Activated naive CD4-positive, alpha-beta T cell treated with anti-CD3 and anti-CD28 coated beads for 36 hours (primary cell): ENCODE measurements around the gene SNIP1. TPM values are rescaled to one million over a fixed set of nuclear protein-coding genes. Genes with fewer than 3 reads are reported as not detected.
"Not testable (repeated sequence)": the region's sequence is repeated elsewhere in the genome, so short reads cannot be mapped to it uniquely, and the experiment has no call there.

Experiments
- CTCF ChIA-PET: fragments of 350-600 bp; sonication (Branson Sonifier 250); formaldehyde crosslinking; loops from one replicate; lab custom pipeline; 2021; ENCODE audit warnings: antibody characterized with exemption; lab: Charles Lee
- DNase-seq: peaks from one replicate; pipeline ENCODE4 v3.0.0-alpha.2; 2020
- H3K27ac Mint-ChIP-seq: one replicate; pipeline ENCODE4 v1.8.0; 2021; ENCODE audit warnings: mild to moderate bottlenecking, mixed read lengths
- H3K27me3 Mint-ChIP-seq: one replicate; pipeline ENCODE4 v1.8.0; 2021; ENCODE audit warnings: low read depth, mixed read lengths
- H3K36me3 Mint-ChIP-seq: one replicate; pipeline ENCODE4 v1.8.0; 2021; ENCODE audit warnings: low read depth, mixed read lengths
- H3K4me1 Mint-ChIP-seq: one replicate; pipeline ENCODE4 v1.8.0; 2021; ENCODE audit warnings: low read depth, mixed read lengths
- H3K4me3 Mint-ChIP-seq: one replicate; pipeline ENCODE4 v1.8.0; 2021; ENCODE audit warnings: mild to moderate bottlenecking, moderate library complexity, mixed read lengths
- H3K9me3 Mint-ChIP-seq: one replicate; pipeline ENCODE4 v1.8.0; 2021; ENCODE audit warnings: mixed read lengths
- intact Hi-C: fragments of 100-400 bp; cut with micrococcal nuclease; formaldehyde crosslinking; loops from one replicate; pipeline ENCODE4 v1.15.1; 2023
- total RNA-seq, 2 experiments: library from RNA; stranded (reverse); gene quantifications; one replicate each; pipeline ENCODE4 v1.2.3, GENCODE V29; 2021

Gene SNIP1
- total RNA-seq, 2 experiments from 2014 or later = 14.3 to 15.3 TPM

- H3K36me3 Mint-ChIP-seq = peaks cover 5% of the 10 kb centered on the region
- peak; percentile 15 for DNase-seq
- H3K4me1 Mint-ChIP-seq = peaks cover 23% of the 10 kb centered on the region
- H3K4me3 Mint-ChIP-seq = no peak within 1 kb of the TSS
- CTCF ChIA-PET = interaction anchor here (0.9 kb wide), 1 partner anchor 47 kb away, joined by 6 read pairs; no protein-coding TSS in a partner anchor
- intact Hi-C loops = no loop called here
- H3K27me3 Mint-ChIP-seq = no peaks in the 10 kb centered on the region
- no peak within 1 kb of the TSS for H3K27ac Mint-ChIP-seq
- H3K9me3 Mint-ChIP-seq = no peaks in the 10 kb centered on the region
Measured at GRCh38 chr1:37556712-37557196, 2.7 kb upstream of the SNIP1 start, which contains the start of gene DNALI1. DNALI1 (plus strand) TSS chr1:37556940; CDS start chr1:37556995, 55 bp downstream.

DNA sequence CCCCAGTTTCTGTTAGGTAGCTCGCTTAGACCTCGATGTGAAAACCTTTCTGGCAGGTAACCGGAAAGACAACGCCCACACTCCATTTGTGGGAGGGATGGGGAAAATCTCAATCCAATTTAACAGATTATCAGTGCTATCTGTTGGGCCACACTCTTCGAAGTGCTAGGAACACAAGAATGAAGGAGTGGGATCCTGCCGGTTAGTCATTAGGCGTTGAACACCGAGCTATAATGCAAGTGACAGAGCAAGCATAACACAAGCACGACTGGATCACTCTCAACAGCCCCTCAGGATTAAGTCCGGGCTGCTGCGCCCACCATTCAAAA, 531 bp downstream of the SNIP1 start:
- H3K9me3 Mint-ChIP-seq = no peaks in the 10 kb centered on the region
- peaks cover 10% of the 10 kb centered on the region for H3K36me3 Mint-ChIP-seq
- peak; percentile 9 for DNase-seq
- H3K27ac Mint-ChIP-seq = peak overlapping the region; percentile 86
- CTCF ChIA-PET = interaction anchor here (1.1 kb wide), 1 partner anchor 128 kb away, joined by 4 read pairs; no protein-coding TSS in a partner anchor
- no peaks in the 10 kb centered on the region for H3K27me3 Mint-ChIP-seq
- intact Hi-C loops = no loop called here
- H3K4me1 Mint-ChIP-seq = peaks cover 44% of the 10 kb centered on the region
- peak overlapping the region; percentile 91 for H3K4me3 Mint-ChIP-seq

DNA sequence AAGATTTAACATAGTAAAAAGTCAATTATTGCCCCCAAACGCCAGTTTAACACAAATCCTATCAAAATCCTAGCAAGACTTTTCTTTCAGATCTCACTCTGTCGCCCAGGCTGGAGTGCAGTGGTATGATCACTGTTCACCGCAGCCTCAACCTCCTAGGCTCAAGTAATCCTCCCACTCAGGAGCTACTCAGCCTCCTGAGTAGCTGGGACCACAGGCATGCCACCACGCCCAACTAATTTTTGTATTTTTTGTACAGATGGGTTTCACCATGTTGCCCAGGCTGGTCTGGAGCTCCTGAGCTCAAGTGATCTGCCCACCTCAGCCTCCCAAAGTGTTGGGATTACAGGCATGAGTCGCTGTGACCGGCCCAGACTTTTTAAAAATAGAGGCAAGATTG, 4.8 kb downstream of the SNIP1 start:
- H3K4me3 Mint-ChIP-seq = no peak overlapping the region
- H3K4me1 Mint-ChIP-seq = peaks cover 43% of the 10 kb centered on the region
- peaks cover 25% of the 10 kb centered on the region for H3K36me3 Mint-ChIP-seq
- DNase-seq = no peak
- intact Hi-C loops = no loop called here
- H3K9me3 Mint-ChIP-seq = no peaks in the 10 kb centered on the region
- CTCF ChIA-PET = interaction anchor here (1.0 to 1.2 kb wide), 2 partner anchors 63 to 133 kb away, joined by 4 to 6 read pairs; no protein-coding TSS in a partner anchor
- H3K27me3 Mint-ChIP-seq = no peaks in the 10 kb centered on the region
- H3K27ac Mint-ChIP-seq = peak overlapping the region; percentile 54

- CTCF ChIA-PET = no interaction called here
- no peak for DNase-seq
- no peaks in the 10 kb centered on the region for H3K27me3 Mint-ChIP-seq
- intact Hi-C loops = no loop called here
- H3K4me3 Mint-ChIP-seq = no peak overlapping the region
- H3K36me3 Mint-ChIP-seq = peaks cover 26% of the 10 kb centered on the region
- no peaks in the 10 kb centered on the region for H3K9me3 Mint-ChIP-seq
- H3K27ac Mint-ChIP-seq = no peak overlapping the region
- peaks cover 9% of the 10 kb centered on the region for H3K4me1 Mint-ChIP-seq
Measured at GRCh38 chr1:37545019-37545418, 9.1 kb downstream of the SNIP1 start.

GRCh38 chr1:37544530-37544929, 9.6 kb downstream of the SNIP1 start:
- Mint-ChIP-seq H3K36me3 (peaks cover 25% of the 10 kb centered on the region), H3K4me1 (peaks cover 4% of the 10 kb centered on the region), H3K4me3 (no peak overlapping the region), H3K27ac (no peak overlapping the region), H3K9me3 (no peaks in the 10 kb centered on the region), H3K27me3 (no peaks in the 10 kb centered on the region)
- CTCF ChIA-PET = interaction anchor here (0.6 kb wide), 1 partner anchor 17 kb away, joined by 4 read pairs; no protein-coding TSS in a partner anchor
- DNase-seq = no peak
- intact Hi-C loops = no loop called here

DNA sequence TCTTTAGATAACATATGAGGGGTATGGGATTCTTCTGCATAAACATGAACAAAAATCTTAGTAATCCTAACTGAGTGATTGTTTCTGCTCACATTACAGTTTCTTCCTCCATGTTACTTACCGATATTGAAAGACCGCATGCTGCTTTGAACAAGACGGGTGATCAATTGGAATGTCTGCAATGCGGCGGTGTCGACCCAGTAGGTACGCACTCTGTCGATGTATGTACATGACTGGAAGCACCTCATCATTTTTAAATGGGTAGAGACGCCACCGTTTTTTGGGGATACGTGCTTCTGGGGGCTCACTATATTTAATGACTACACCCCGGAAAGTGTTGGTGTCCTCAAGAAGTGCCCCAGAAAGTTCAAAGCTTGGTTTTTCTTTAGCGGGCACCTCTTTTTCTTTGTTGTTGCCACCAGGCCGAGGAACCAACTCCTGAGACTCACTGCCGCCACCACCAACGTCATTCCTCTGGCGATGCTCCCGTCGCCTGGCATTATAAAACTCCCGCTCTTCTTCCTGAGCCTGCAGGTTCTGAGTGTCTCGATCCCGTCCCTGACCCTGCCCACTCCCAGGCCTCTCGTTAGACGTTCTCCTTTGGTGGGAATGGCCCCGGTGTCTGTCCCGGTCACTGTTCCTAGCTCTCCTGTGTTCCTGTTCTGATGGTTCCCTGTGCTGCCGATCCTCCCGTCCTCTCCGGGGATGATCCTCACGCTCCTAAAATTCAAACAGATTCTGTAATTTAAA, 13.9 kb downstream of the SNIP1 start:
- no peaks in the 10 kb centered on the region for H3K9me3 Mint-ChIP-seq
- no peak overlapping the region for H3K27ac Mint-ChIP-seq
- peaks cover 31% of the 10 kb centered on the region for H3K36me3 Mint-ChIP-seq
- CTCF ChIA-PET = interaction anchor here (0.8 to 1.5 kb wide), 2 partner anchors 85 to 505 kb away, joined by 3 to 5 read pairs; no protein-coding TSS in a partner anchor
- intact Hi-C loops = no loop called here
- no peak overlapping the region for H3K4me3 Mint-ChIP-seq
- DNase-seq = no peak
- H3K4me1 Mint-ChIP-seq = peaks cover 9% of the 10 kb centered on the region
- H3K27me3 Mint-ChIP-seq = no peaks in the 10 kb centered on the region

DNA sequence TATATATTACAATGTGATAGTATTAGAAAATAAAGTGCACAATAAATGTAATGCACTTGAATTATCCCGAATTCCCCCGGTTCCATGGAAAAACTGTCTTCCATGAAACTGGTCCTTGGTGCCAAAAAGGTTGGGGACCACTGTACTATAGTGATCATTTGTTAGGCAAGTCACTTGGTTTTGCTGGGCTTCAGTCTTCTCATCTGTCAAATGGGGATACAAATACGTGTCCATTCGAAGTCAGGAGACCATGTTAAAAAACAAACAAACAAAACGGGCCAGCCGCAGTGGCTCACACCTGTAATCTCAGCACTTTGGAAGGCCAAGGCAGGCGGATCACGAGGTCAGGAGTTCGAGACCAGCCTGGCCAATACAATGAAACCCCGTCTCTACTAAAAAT, 14.9 kb downstream of the SNIP1 start:
- DNase-seq, H3K27ac Mint-ChIP-seq, H3K27me3 Mint-ChIP-seq, H3K4me3 Mint-ChIP-seq, H3K9me3 Mint-ChIP-seq, intact Hi-C loops: not testable (repeated sequence)
- H3K4me1 Mint-ChIP-seq = peaks cover 14% of the 10 kb centered on the region
- H3K36me3 Mint-ChIP-seq = peaks cover 31% of the 10 kb centered on the region
- CTCF ChIA-PET = interaction anchor here (0.8 to 1.5 kb wide), 2 partner anchors 84 to 504 kb away, joined by 3 to 5 read pairs; no protein-coding TSS in a partner anchor

- H3K36me3 Mint-ChIP-seq = peaks cover 36% of the 10 kb centered on the region
- no peak for DNase-seq
- H3K27me3 Mint-ChIP-seq = no peaks in the 10 kb centered on the region
- CTCF ChIA-PET = no interaction called here
- intact Hi-C loops = no loop called here
- H3K9me3 Mint-ChIP-seq = no peaks in the 10 kb centered on the region
- H3K27ac Mint-ChIP-seq = no peak overlapping the region
- H3K4me1 Mint-ChIP-seq = peaks cover 15% of the 10 kb centered on the region
- no peak overlapping the region for H3K4me3 Mint-ChIP-seq
Measured at GRCh38 chr1:37537378-37537777, 16.7 kb downstream of the SNIP1 start.

- H3K36me3 Mint-ChIP-seq = peaks cover 22% of the 10 kb centered on the region
- no peak for DNase-seq
- CTCF ChIA-PET = no interaction called here
- no peaks in the 10 kb centered on the region for H3K27me3 Mint-ChIP-seq
- no peaks in the 10 kb centered on the region for H3K9me3 Mint-ChIP-seq
- no peak overlapping the region for H3K4me3 Mint-ChIP-seq
- H3K4me1 Mint-ChIP-seq = peaks cover 15% of the 10 kb centered on the region
- no peak overlapping the region for H3K27ac Mint-ChIP-seq
- intact Hi-C loops = no loop called here
Measured at GRCh38 chr1:37533317-37534093, 20.6 kb downstream of the SNIP1 start.

DNA sequence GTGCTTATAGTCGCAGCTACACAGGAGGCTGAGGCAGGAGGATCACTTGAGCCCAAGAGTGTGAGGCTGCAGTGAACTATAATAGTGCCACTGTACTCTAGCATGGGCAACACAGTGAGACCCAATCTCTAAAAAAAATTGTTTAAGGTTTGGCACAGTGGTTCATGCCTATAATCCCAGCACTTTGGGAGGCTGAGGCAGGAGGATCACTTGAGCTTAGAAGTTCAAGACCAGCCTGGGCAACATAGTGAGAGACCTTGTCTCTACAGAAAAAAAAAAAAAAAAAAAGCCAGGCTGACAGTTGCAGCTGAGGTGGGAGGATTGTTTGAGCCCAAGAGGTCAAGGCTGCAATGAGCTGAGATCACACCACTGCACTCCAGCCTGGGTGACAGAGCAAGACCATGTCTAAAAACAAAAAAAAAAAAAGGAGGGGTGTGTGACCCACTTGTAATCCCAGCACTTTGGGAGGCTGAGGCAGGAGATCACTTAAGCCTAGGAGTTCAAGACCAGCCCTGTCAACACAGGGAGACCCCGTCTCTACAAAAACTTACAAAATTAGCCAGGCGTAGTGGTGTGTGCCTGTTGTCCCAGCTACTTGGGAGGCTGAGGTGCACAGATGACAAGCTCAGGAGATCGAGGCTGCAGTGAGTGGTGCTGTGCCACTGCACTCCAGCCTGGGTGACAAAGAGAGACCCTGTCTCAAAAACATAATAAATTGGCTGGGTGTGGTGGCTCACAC, 21.5 kb downstream of the SNIP1 start:
- H3K9me3 Mint-ChIP-seq, DNase-seq, H3K4me3 Mint-ChIP-seq, H3K27me3 Mint-ChIP-seq, H3K27ac Mint-ChIP-seq, intact Hi-C loops: not testable (repeated sequence)
- peaks cover 12% of the 10 kb centered on the region for H3K4me1 Mint-ChIP-seq
- CTCF ChIA-PET = interaction anchor here (0.5 kb wide), 1 partner anchor 174 kb away, joined by 3 read pairs; no protein-coding TSS in a partner anchor
- peaks cover 18% of the 10 kb centered on the region for H3K36me3 Mint-ChIP-seq

DNA sequence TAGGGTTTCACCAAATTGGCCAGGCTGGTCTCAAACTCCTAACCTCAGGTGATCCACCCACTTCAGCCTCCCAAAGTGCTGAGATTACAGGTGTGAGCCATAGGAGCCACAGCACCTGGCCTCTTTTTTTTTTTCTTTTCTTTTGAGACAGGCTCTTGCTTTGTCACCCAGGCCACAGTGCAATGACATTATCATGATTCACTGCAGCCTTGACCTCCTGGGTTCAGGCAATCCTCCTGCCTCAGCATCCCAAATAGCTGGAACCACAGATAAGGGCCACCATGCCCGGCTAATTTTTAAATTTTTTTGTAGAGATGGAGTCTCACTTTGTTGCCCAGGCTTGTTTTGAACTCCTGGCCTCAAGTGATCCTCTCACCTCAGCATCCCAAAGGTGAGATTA, 24.2 kb downstream of the SNIP1 start:
- H3K27ac Mint-ChIP-seq, DNase-seq, H3K4me3 Mint-ChIP-seq, CTCF ChIA-PET, H3K27me3 Mint-ChIP-seq, intact Hi-C loops, H3K9me3 Mint-ChIP-seq, H3K4me1 Mint-ChIP-seq: not testable (repeated sequence)
- peaks cover 12% of the 10 kb centered on the region for H3K36me3 Mint-ChIP-seq

GRCh38 chr1:37519613-37520012, 34.5 kb downstream of the SNIP1 start:
- intact Hi-C loops = loop anchor here (10.0 kb wide), 1 partner anchor 1365 kb away; the partner anchor contains the start of gene MAP7D1
- DNase-seq = peak; percentile 47
- Mint-ChIP-seq H3K36me3 (peaks cover 2% of the 10 kb centered on the region), H3K4me1 (peaks cover 23% of the 10 kb centered on the region), H3K4me3 (peak overlapping the region; percentile 77), H3K9me3 (peaks cover 7% of the 10 kb centered on the region), H3K27ac (peak overlapping the region; percentile 87), H3K27me3 (no peaks in the 10 kb centered on the region)
- CTCF ChIA-PET = no interaction called here
